ENCODE data around the gene KCNH1.

The KCNH1 gene

DNA sequence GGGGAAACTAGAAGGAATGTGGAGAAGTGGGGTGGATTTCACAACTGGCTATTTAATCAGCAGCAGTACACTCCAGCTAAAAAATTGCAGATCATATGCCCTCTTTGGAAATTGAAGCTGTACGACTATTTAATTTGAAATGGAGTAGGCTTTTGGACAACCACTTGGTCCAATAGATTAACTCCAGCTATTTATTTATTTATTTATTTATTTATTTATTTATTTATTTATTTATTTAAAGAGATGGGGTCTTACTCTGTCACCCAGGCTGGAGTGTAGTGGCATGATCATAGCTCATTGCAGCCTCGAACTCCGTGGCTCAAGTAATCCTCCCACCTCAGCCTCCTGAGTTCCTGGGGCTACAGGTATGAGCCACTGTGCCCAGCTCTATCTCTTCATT is 312.3 kb downstream of the KCNH1 start:
- TF ChIP-seq CTCF (IDR thresholded peaks at IDR 0.05; ENCODE audit: insufficient read depth, low read depth, low read length, missing control alignments) = no peak
- no peak for DNase-seq (ENCODE audit: low read depth)

GRCh38 chr1:210819266-210819665 is 314.7 kb downstream of the KCNH1 start:
- no peak overlapping the region for H3K4me3 ChIP-seq (ENCODE audit: low read depth, low read length)
- DNase-seq (ENCODE audit: low read depth) = no peak
- no peak for TF ChIP-seq CTCF (IDR thresholded peaks at IDR 0.05; ENCODE audit: insufficient read depth, low read depth, low read length, missing control alignments)

More for the DNA sequence above, 312.3 kb downstream of the KCNH1 start:
- H3K4me3 ChIP-seq (ENCODE audit: low read depth, low read length) = no peak overlapping the region

DNA sequence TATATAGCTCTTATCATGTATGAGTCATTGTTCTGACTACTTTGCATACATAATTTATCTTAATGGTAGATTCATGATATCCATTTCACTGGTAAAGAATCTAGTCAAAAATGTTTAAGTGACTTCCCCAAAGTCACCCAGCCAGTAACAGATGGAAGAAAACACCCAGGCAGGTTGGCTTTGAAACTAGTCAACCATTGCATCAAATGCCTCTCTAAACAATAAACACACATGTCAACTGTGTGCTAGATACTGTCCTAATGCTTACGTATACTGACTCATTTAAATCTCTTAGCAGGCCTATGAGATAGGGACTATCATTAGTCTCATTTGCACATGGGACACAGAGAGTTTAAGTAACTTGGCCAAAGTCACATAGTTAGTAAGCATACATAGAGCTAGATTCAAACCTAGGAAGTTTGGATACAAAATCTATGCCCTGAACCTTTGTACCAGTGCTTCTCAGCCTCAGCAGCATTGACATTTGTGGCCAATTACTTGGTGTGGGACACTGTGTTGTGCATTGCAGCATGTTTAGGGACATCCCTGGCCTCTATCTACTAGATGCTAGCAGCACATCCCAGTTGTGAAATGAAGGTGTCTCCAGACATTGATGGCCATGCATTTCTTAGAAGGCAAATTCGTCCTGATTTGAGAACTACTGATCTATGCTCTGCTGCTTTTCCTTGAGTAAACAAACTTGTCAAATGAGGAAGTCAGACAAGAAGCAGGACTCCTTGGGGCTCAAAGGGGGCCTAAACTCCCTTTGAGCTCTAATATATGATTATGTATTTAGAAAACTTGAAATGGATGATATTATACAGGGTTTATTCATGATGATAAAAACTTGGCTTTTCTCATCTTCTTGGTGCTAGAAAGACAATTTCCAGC is 316.3 kb downstream of the KCNH1 start:
- TF ChIP-seq CTCF (IDR thresholded peaks at IDR 0.05; ENCODE audit: insufficient read depth, low read depth, low read length, missing control alignments) = no peak
- DNase-seq (ENCODE audit: low read depth) = no peak
- no peak overlapping the region for H3K4me3 ChIP-seq (ENCODE audit: low read depth, low read length)

DNA sequence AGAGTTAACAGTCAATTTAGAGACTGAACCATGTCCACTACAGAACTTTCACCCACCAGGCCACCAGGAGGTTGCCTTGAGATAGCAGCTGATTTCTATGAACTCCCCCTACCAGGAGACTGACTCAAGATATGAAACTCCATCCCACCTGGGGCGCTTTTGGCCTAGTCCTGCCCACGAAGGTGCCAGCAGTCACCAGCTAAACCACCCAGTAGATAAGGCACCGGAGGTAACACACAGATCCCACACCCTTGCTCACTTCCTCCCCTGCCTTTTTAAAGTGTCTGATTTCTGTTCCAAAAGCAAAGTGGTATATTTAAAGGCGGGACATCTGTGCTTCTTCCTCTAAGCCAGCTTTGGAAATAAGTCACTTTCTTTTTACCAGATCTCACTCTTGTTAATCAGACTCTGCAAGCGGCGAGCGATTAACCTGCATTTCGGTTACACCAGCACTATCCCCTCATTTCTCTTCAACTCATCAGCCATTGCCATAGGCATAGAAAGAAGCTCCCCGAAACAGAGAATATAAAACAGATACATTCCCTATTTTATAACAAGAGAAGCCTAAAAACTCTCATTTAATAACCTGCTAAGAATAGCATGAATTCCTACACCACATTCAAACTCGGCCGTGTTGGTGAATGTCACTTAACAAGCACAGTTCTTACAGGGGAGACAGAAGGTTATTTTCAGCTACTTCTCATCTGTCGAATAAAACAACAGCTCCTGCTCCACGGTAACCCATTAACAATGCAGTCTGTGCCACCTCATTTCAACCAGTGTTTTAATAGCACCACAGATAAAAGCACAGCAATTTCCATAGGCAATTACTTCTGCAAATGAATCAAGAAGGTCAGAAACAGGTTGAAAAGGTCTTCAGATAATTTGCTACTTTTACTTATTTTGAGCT is 318.1 kb downstream of the KCNH1 start:
- TF ChIP-seq CTCF (IDR thresholded peaks at IDR 0.05; ENCODE audit: insufficient read depth, low read depth, low read length, missing control alignments) = no peak
- DNase-seq (ENCODE audit: low read depth) = no peak
- no peak overlapping the region for H3K4me3 ChIP-seq (ENCODE audit: low read depth, low read length)

DNA sequence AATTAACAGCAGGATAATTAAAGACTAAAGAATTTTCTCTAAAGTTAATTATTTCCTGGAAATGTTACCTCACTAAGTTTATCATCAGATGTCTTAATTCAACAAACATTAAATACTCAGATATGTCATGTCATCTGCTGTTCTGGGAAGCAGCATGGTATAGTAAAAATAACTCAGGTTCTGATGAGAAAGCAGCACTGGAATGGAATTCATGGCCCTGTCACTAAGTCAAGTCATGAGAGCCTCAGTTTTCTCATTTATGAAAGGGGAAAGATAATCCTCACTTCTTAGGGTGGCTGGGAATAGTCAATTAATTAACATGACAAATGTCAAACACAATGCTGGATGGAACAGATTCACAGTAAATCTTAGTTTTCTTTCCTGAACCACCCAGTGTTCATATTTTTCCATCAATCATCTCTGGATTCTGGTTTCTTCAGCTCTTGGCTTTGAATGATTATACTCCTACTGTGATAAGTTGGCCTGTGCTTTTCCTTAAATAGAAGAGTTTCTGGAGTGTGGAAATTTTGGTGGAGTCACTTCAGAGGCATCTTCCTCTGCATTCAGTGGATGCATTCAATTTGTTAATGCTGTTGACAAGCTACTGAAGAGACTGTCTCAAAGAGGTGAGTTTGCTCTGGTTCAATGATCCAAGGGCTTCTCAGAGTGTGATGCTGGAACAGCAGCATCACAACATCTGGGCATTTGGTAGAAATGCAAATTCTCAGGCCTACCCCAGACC is 319.4 kb downstream of the KCNH1 start:
- no peak overlapping the region for H3K4me3 ChIP-seq (ENCODE audit: low read depth, low read length)
- TF ChIP-seq CTCF (IDR thresholded peaks at IDR 0.05; ENCODE audit: insufficient read depth, low read depth, low read length, missing control alignments) = no peak

DNA sequence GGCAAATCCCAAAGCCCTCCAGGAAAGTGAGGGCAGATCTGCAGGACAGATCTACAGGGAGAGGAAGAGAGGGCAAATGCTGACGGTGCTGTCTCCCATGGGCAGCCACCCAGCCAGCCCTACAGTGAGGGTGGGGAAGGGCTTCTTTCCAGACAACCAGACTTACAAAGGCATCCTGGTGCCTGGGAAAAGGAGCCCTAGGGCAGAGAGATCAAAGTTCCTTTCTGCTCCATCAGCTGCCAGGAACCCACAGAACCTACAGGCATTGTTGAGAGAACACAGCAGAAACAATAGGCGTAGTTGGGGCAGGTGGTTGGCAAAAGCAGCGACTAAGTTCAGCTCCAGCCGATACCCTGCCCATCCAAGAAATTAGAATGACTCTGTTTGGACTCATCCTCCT is 332.4 kb downstream of the KCNH1 start:
- no peak overlapping the region for H3K4me3 ChIP-seq (ENCODE audit: low read depth, low read length)
- no peak for TF ChIP-seq CTCF (IDR thresholded peaks at IDR 0.05; ENCODE audit: insufficient read depth, low read depth, low read length, missing control alignments)
- no peak for DNase-seq (ENCODE audit: low read depth)

More for the DNA sequence above, 319.4 kb downstream of the KCNH1 start:
- DNase-seq (ENCODE audit: low read depth) = no peak
